Neural crest cell (in vitro differentiated cells): Measurements from ENCODE around the gene CSF3R. TPM values are rescaled to one million over a fixed set of nuclear protein-coding genes. Genes with fewer than 3 reads are reported as not detected.

ENCODE experiments used
- DNase-seq: peaks from one replicate; pipeline ENCODE4 v3.0.0; 2021; ENCODE audit warnings: low read depth, mixed read lengths, low spot score
- H3K27ac Mint-ChIP-seq: one replicate; pipeline ENCODE4 v1.8.0; 2021; ENCODE audit warnings: mild to moderate bottlenecking, mixed read lengths; ENCODE audit not compliant: unreplicated experiment
- H3K27me3 Mint-ChIP-seq: 2 replicates; pipeline ENCODE4 v1.8.0; 2021; ENCODE audit warnings: low read depth, mild to moderate bottlenecking, mixed read lengths
- H3K36me3 Mint-ChIP-seq: 2 replicates; pipeline ENCODE4 v1.8.0; 2021; ENCODE audit warnings: low read depth, mild to moderate bottlenecking, mixed read lengths
- H3K4me1 Mint-ChIP-seq: 2 replicates; pipeline ENCODE4 v1.8.0; 2021; ENCODE audit warnings: mixed read lengths
- H3K4me3 Mint-ChIP-seq: one replicate; pipeline ENCODE4 v1.8.0; 2021; ENCODE audit warnings: mild to moderate bottlenecking, mixed read lengths
- H3K9me3 Mint-ChIP-seq: 2 replicates; pipeline ENCODE4 v1.8.0; 2021; ENCODE audit warnings: mixed read lengths
- CTCF ChIP-seq: fragments of 200-600 bp; sonication (generic); conservative IDR thresholded peaks from 2 replicates; pipeline ENCODE4 v1.5.0; 2021; ENCODE audit warnings: antibody characterized with exemption, mild to moderate bottlenecking
- total RNA-seq: library from RNA; stranded (reverse); gene quantifications from 2 replicates; pipeline ENCODE4 v1.2.1, GENCODE V29; 2021

The CSF3R gene
- total RNA-seq, 1 donor from 2014 or later = not detected

GRCh38 chr1:36450919-36451305 is 31.8 kb downstream of the CSF3R start:
- peaks cover 3% of the 10 kb centered on the region for H3K27me3 Mint-ChIP-seq
- no peaks in the 10 kb centered on the region for H3K9me3 Mint-ChIP-seq
- no peak for DNase-seq
- H3K4me1 Mint-ChIP-seq = peaks cover 42% of the 10 kb centered on the region
- no peak for TF ChIP-seq CTCF
- H3K27ac Mint-ChIP-seq = peak overlapping the region; percentile 91
- peak overlapping the region; percentile 95 for H3K4me3 Mint-ChIP-seq
- no peaks in the 10 kb centered on the region for H3K36me3 Mint-ChIP-seq

GRCh38 chr1:36450270-36450918 is 32.3 kb downstream of the CSF3R start, which contains the start of gene OSCP1:
Gene OSCP1 (minus strand): TSS chr1:36450451. CDS start chr1:36450369, 82 bp downstream.
- no peak for TF ChIP-seq CTCF
- H3K4me3 Mint-ChIP-seq = peak within 1 kb of the TSS; percentile 95
- H3K4me1 Mint-ChIP-seq = peaks cover 42% of the 10 kb centered on the region
- H3K27me3 Mint-ChIP-seq = peaks cover 3% of the 10 kb centered on the region
- peak within 1 kb of the TSS; percentile 96 for H3K27ac Mint-ChIP-seq
- peak; percentile 89 for DNase-seq
- H3K36me3 Mint-ChIP-seq = no peaks in the 10 kb centered on the region
- H3K9me3 Mint-ChIP-seq = no peaks in the 10 kb centered on the region

GRCh38 chr1:36448530-36449056 is 34.1 kb downstream of the CSF3R start:
- no peaks in the 10 kb centered on the region for H3K36me3 Mint-ChIP-seq
- H3K4me3 Mint-ChIP-seq = peak overlapping the region; percentile 95
- H3K4me1 Mint-ChIP-seq = peaks cover 52% of the 10 kb centered on the region
- H3K9me3 Mint-ChIP-seq = no peaks in the 10 kb centered on the region
- no peak for TF ChIP-seq CTCF
- peaks cover 3% of the 10 kb centered on the region for H3K27me3 Mint-ChIP-seq
- no peak for DNase-seq
- H3K27ac Mint-ChIP-seq = peak overlapping the region; percentile 3

GRCh38 chr1:36447450-36447849 is 35.3 kb downstream of the CSF3R start:
- no peak for TF ChIP-seq CTCF
- DNase-seq = no peak
- Mint-ChIP-seq H3K27ac (no peak overlapping the region), H3K4me3 (peak overlapping the region; percentile 60), H3K27me3 (peaks cover 3% of the 10 kb centered on the region), H3K4me1 (peaks cover 50% of the 10 kb centered on the region), H3K9me3 (no peaks in the 10 kb centered on the region), H3K36me3 (no peaks in the 10 kb centered on the region)

- H3K27me3 Mint-ChIP-seq = peaks cover 3% of the 10 kb centered on the region
- DNase-seq = no peak
- no peaks in the 10 kb centered on the region for H3K9me3 Mint-ChIP-seq
- H3K27ac Mint-ChIP-seq = no peak overlapping the region
- no peaks in the 10 kb centered on the region for H3K36me3 Mint-ChIP-seq
- TF ChIP-seq CTCF = no peak
- no peak overlapping the region for H3K4me3 Mint-ChIP-seq
- peaks cover 48% of the 10 kb centered on the region for H3K4me1 Mint-ChIP-seq
Measured at GRCh38 chr1:36446746-36447145, 36.0 kb downstream of the CSF3R start.
